Measurements from ENCODE around the gene ZNF346. TPM values are rescaled to one million over a fixed set of nuclear protein-coding genes. Genes with fewer than 3 reads are reported as not detected.

ZNF346 gene
- total RNA-seq, 1 experiment from 2014 or later: 31.2 TPM

GRCh38 chr5:177080265-177080664 is 57.8 kb downstream of the ZNF346 start:
- BruUV-seq (replicated peaks): no TSS peak
- H3K27me3 Mint-ChIP-seq (ENCODE audit: unreplicated experiment): no peaks in the 10 kb centered on the region

GRCh38 chr5:177081859-177082258 is 59.4 kb downstream of the ZNF346 start:
- intact Hi-C loops (cut with micrococcal nuclease; ENCODE audit: unreplicated experiment): no loop called here
- Mint-ChIP-seq H3K27me3 (ENCODE audit: unreplicated experiment) (no peaks in the 10 kb centered on the region), H3K36me3 (ENCODE audit: insufficient read depth, unreplicated experiment) (peaks cover 20% of the 10 kb centered on the region), H3K9me3 (ENCODE audit: low read depth, unreplicated experiment) (no peaks in the 10 kb centered on the region), H3K4me1 (ENCODE audit: low read depth, unreplicated experiment) (peaks cover 11% of the 10 kb centered on the region), H3K4me3 (ENCODE audit: low read depth, unreplicated experiment) (no peak overlapping the region), H3K27ac (ENCODE audit: unreplicated experiment) (no peak overlapping the region)
- DNase-seq: no peak
- CTCF ChIA-PET: interaction anchor here (1.0 to 1.2 kb wide), 2 partner anchors 10 to 30 kb away, joined by 3 to 5 read pairs; no protein-coding TSS in a partner anchor
- no peak for TF ChIP-seq CTCF (IDR thresholded peaks at IDR 0.05; ENCODE audit: unreplicated experiment)
- BruUV-seq (replicated peaks): no TSS peak

More at GRCh38 chr5:177080265-177080664, 57.8 kb downstream of the ZNF346 start:
- no peak overlapping the region for H3K27ac Mint-ChIP-seq (ENCODE audit: unreplicated experiment)
- no peak overlapping the region for H3K4me3 Mint-ChIP-seq (ENCODE audit: low read depth, unreplicated experiment)
- no peak for DNase-seq
- no peaks in the 10 kb centered on the region for H3K9me3 Mint-ChIP-seq (ENCODE audit: low read depth, unreplicated experiment)
- H3K4me1 Mint-ChIP-seq (ENCODE audit: low read depth, unreplicated experiment): no peaks in the 10 kb centered on the region
- CTCF ChIA-PET: no interaction called here
- intact Hi-C loops (cut with micrococcal nuclease; ENCODE audit: unreplicated experiment): no loop called here
- H3K36me3 Mint-ChIP-seq (ENCODE audit: insufficient read depth, unreplicated experiment): peaks cover 14% of the 10 kb centered on the region
- TF ChIP-seq CTCF (IDR thresholded peaks at IDR 0.05; ENCODE audit: unreplicated experiment): no peak

- DNase-seq: no peak
- H3K9me3 Mint-ChIP-seq (ENCODE audit: low read depth, unreplicated experiment): no peaks in the 10 kb centered on the region
- H3K4me3 Mint-ChIP-seq (ENCODE audit: low read depth, unreplicated experiment): no peak overlapping the region
- no peaks in the 10 kb centered on the region for H3K27me3 Mint-ChIP-seq (ENCODE audit: unreplicated experiment)
- H3K27ac Mint-ChIP-seq (ENCODE audit: unreplicated experiment): no peak overlapping the region
- intact Hi-C loops (cut with micrococcal nuclease; ENCODE audit: unreplicated experiment): no loop called here
- TF ChIP-seq CTCF (IDR thresholded peaks at IDR 0.05; ENCODE audit: unreplicated experiment): no peak
- H3K4me1 Mint-ChIP-seq (ENCODE audit: low read depth, unreplicated experiment): peaks cover 22% of the 10 kb centered on the region
- CTCF ChIA-PET: interaction anchor here (0.6 kb wide), 1 partner anchor 52 kb away, joined by 5 read pairs; no protein-coding TSS in a partner anchor
- H3K36me3 Mint-ChIP-seq (ENCODE audit: insufficient read depth, unreplicated experiment): peaks cover 26% of the 10 kb centered on the region
- no TSS peak for BruUV-seq (replicated peaks)
These were observed 60.9 kb downstream of the ZNF346 start for GRCh38 chr5:177083357-177083756.

- Mint-ChIP-seq H3K4me1 (ENCODE audit: low read depth, unreplicated experiment) (peaks cover 30% of the 10 kb centered on the region), H3K27me3 (ENCODE audit: unreplicated experiment) (no peaks in the 10 kb centered on the region), H3K9me3 (ENCODE audit: low read depth, unreplicated experiment) (no peaks in the 10 kb centered on the region), H3K4me3 (ENCODE audit: low read depth, unreplicated experiment) (no peak overlapping the region), H3K27ac (ENCODE audit: unreplicated experiment) (no peak overlapping the region), H3K36me3 (ENCODE audit: insufficient read depth, unreplicated experiment) (peaks cover 34% of the 10 kb centered on the region)
- no peak for DNase-seq
- TF ChIP-seq CTCF (IDR thresholded peaks at IDR 0.05; ENCODE audit: unreplicated experiment): no peak
- CTCF ChIA-PET: interaction anchor here (0.6 to 1.0 kb wide), 2 partner anchors 13 to 357 kb away, joined by 3 read pairs; no protein-coding TSS in a partner anchor
- no TSS peak for BruUV-seq (replicated peaks)
- intact Hi-C loops (cut with micrococcal nuclease; ENCODE audit: unreplicated experiment): no loop called here
These were observed 61.7 kb downstream of the ZNF346 start for GRCh38 chr5:177084175-177084574.

All from Calu3 (cell line).